ENCODE results near the gene ZKSCAN5. TPM values are rescaled to one million over a fixed set of nuclear protein-coding genes. Genes with fewer than 3 reads are reported as not detected.

Gene ZKSCAN5
- total and polyA plus RNA-seq, 2 of the 8 experiments (the other 6 are each of a cell fraction or from before 2014, with no cell fraction given) = 5.3 to 13.5 TPM

DNA sequence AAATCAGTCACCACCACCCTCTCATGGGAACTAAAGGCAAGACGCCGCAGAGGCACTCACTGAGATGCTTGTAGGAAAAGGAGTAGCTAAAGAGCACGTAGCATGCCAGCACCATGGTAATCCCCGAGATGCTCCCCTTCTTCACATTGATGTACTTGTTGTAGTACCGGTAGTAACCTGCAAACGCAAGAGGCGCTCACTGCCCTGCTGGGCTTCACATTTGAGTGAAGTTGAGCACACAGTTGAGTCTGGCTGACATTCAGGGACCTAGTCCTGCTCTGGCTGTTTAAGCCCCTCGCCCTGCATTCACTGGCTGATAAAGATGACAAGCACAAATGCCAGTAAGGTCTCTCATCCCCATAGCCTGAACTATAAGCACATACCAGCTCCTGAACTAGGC, 45.4 kb upstream of the ZKSCAN5 start:
- Histone ChIP-seq H2AFZ (ENCODE audit: low read length) (no peak overlapping the region), H4K8ac (ENCODE audit: extremely low read depth, insufficient read depth, low read length) (no peak overlapping the region), H3K14ac (ENCODE audit: insufficient read length) (no peak overlapping the region), H3K79me2 (ENCODE audit: control insufficient read depth in 1 of 2, insufficient read depth in 2 of 2, low read length in 2 of 2) (peaks cover 16 to 53% of the 10 kb centered on the region in 2 experiments), H3K23ac (ENCODE audit: insufficient read length) (no peak overlapping the region), H2BK5ac (ENCODE audit: low read depth, low read length) (no peak overlapping the region), H4K20me1 (replicated peaks in 1 of 2; ENCODE audit: control insufficient read depth in 1 of 2, insufficient read depth in 2 of 2, low read length in 2 of 2) (peaks cover 12 to 29% of the 10 kb centered on the region in 2 experiments), H2AK5ac (ENCODE audit: low read depth, low read length) (no peak overlapping the region), H3K9ac (replicated peaks in 1 of 4; ENCODE audit: extremely low read depth in 1 of 4, low read depth in 3 of 4, low read length in 3 of 4) (no peak overlapping the region), H3K56ac (replicated peaks; ENCODE audit: insufficient read length, low read depth, low read length) (no peak overlapping the region), H3K27ac (ENCODE audit: low read depth, low read length) (no peak overlapping the region), H2BK120ac (replicated peaks; ENCODE audit: low read depth, low read length) (no peak overlapping the region), H4K91ac (replicated peaks; ENCODE audit: insufficient read length, low read length) (no peak overlapping the region), H2BK20ac (ENCODE audit: low read length) (no peak overlapping the region), H3K9me3 (ENCODE audit: insufficient read depth in 2 of 2, low read depth in 1 of 2, low read length in 1 of 2) (no peaks in the 10 kb centered on the region), H3K4me1 (replicated peaks in 1 of 4; ENCODE audit: control insufficient read depth in 3 of 4, insufficient read depth in 4 of 4, low read length in 3 of 4) (no peaks in the 10 kb centered on the region; a peak in 1 of 7 replicates), H3K4me3 (ENCODE audit: extremely low read depth in 1 of 4, insufficient read depth in 2 of 4, low read depth in 3 of 4, low read length in 4 of 4) (no peak overlapping the region), H3K27me3 (replicated peaks in 1 of 4; ENCODE audit: control insufficient read depth in 3 of 4, extremely low read depth in 1 of 4, insufficient read depth in 3 of 4, low read length in 3 of 4) (no peaks in the 10 kb centered on the region), H3K79me1 (ENCODE audit: low read depth, low read length) (peaks cover 13% of the 10 kb centered on the region), H3K23me2 (ENCODE audit: low read depth, low read length) (no peaks in the 10 kb centered on the region), H2BK15ac (ENCODE audit: low read length) (no peak overlapping the region), H3K4me2 (ENCODE audit: insufficient read depth in 1 of 2, low read depth in 2 of 2, low read length in 2 of 2) (no peak overlapping the region), H2BK12ac (ENCODE audit: low read depth, low read length) (no peak overlapping the region), H3K4ac (replicated peaks; ENCODE audit: insufficient read length, low read depth, low read length) (no peak overlapping the region), H3K36me3 (ENCODE audit: control insufficient read depth in 2 of 4, insufficient read depth in 4 of 4, low read length in 3 of 4) (peaks cover 16 to 73% (median 47%) of the 10 kb centered on the region in 4 experiments; a peak in 7 of 8 replicates), H3K18ac (ENCODE audit: extremely low read depth, low read length) (no peak overlapping the region), H4K5ac (ENCODE audit: insufficient read length, low read depth, low read length) (no peak overlapping the region)
- POLR2A ChIA-PET (ENCODE audit: partially characterized antibody) = interaction anchor here (0.9 to 10.7 kb wide), 12 partner anchors 9 to 99 kb away, joined by 3 to 100 read pairs (median 6); partner anchors contain the start of genes ATP5MF, BUD31, PDAP1 and PTCD1
- CTCF ChIA-PET (ENCODE audit: partially characterized antibody) = interaction anchor here (0.6 to 1.6 kb wide), 14 partner anchors 8 to 158 kb away, joined by 3 to 8 read pairs (median 3); partner anchors contain the start of genes BUD31, CPSF4, PDAP1 and PTCD1
- FAIRE-seq (no peak), DNase-seq (ENCODE audit: low read depth in 1 of 2, low spot score in 2 of 2) (no peak)
- WGBS, 2 experiments (ENCODE audit: extremely low coverage in 1 of 2, insufficient coverage in 1 of 2, insufficient read length in 1 of 2, insufficient replicate concordance in 2 of 2, low coverage in 1 of 2, low lambda C conversion rate in 2 of 2, missing lambda C conversion rate in 1 of 2) = 88% methylated on average over 8 of the region's 8 CpGs; no CpG with 5 or more reads in 1 of the 2 experiments
- TF ChIP-seq POLR2A (IDR thresholded peaks at IDR 0.05; ENCODE audit: control extremely low read depth in 1 of 2, low read depth in 2 of 2, low read length in 2 of 2) = peak; percentile 41 to 44; a peak in 1 of 3 replicates
- TF ChIP-seq POLR2AphosphoS5 (IDR thresholded peaks at IDR 0.05; ENCODE audit: low read depth, low read length) = peak; percentile 79; the same call in 1 of the 2 replicates
- TF ChIP-seq EP300 (IDR thresholded peaks at IDR 0.05; ENCODE audit: borderline replicate concordance in 1 of 2, low read depth in 2 of 2, low read length in 2 of 2) = no peak
- peak; percentile 40 to 56; a peak in 3 of 4 replicates for TF ChIP-seq RAD21 (IDR thresholded peaks at IDR 0.05 in 1 of 2, conservative IDR thresholded peaks at IDR 0.05 in 1 of 2; ENCODE audit: low read depth in 2 of 2, low read length in 2 of 2)
- TF ChIP-seq CTCF (IDR thresholded peaks at IDR 0.05; ENCODE audit: control extremely low read depth in 1 of 3, insufficient read depth in 1 of 3, low read depth in 1 of 3, low read length in 3 of 3) = peak; percentile 52 to 82 (median 61)
